Mammary epithelial cell (primary cell): ENCODE results near the gene DTD1.

Experiments
- EZH2 ChIP-seq: IDR thresholded peaks from 2 replicates; pipeline ENCODE4 v1.6.1; 2012; ENCODE audit warnings: low read length, inconsistent platforms, borderline replicate concordance
- TF ChIP-seq, protein P1 (sequence below), 2 donors: IDR thresholded peaks in 1 of 2; conservative IDR thresholded peaks in 1 of 2; 2 replicates each; pipeline ENCODE4 v1.5.1; 2011 to 2012; ENCODE audit warnings: inconsistent platforms in 2 of 2, low read length in 2 of 2, mild to moderate bottlenecking in 2 of 2, control low read depth in 1 of 2, low read depth in 1 of 2; ENCODE audit not compliant: insufficient read depth in 1 of 2; ENCODE audit errors: extremely low read depth in 1 of 2

DNA sequence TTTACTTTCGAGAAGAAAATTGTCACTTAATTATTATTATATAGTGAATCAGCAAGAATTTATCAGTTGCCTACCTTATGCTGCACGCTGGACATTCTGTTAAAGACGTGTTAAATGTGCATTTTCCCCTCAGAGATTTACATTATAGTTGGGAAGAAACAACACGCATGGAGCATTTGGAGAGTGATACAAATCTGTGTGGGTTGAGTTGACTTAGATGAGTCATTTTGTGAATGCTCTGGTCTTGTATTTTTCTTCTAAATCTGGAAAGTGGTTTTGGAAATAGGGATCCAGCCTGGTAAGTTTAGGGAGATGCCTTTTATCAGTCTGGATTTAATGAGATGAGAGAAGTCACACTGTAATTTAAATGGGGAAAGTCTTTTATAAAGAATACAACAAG lies 44.6 kb upstream of the DTD1 start:
- TF ChIP-seq, protein P1, sequence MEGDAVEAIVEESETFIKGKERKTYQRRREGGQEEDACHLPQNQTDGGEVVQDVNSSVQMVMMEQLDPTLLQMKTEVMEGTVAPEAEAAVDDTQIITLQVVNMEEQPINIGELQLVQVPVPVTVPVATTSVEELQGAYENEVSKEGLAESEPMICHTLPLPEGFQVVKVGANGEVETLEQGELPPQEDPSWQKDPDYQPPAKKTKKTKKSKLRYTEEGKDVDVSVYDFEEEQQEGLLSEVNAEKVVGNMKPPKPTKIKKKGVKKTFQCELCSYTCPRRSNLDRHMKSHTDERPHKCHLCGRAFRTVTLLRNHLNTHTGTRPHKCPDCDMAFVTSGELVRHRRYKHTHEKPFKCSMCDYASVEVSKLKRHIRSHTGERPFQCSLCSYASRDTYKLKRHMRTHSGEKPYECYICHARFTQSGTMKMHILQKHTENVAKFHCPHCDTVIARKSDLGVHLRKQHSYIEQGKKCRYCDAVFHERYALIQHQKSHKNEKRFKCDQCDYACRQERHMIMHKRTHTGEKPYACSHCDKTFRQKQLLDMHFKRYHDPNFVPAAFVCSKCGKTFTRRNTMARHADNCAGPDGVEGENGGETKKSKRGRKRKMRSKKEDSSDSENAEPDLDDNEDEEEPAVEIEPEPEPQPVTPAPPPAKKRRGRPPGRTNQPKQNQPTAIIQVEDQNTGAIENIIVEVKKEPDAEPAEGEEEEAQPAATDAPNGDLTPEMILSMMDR (conservative IDR thresholded peaks at IDR 0.05 in 1 of 2, IDR thresholded peaks at IDR 0.05 in 1 of 2; ENCODE audit: extremely low read depth in 1 of 2, insufficient read depth in 1 of 2, low read depth in 1 of 2, low read length in 2 of 2), result no peak
- TF ChIP-seq EZH2, result no peak
